Hepatocyte (in vitro differentiated cells): ENCODE data around the gene OR1E1. TPM values are rescaled to one million over a fixed set of nuclear protein-coding genes. Genes with fewer than 3 reads are reported as not detected.
"Not testable (repeated sequence)": the region's sequence is repeated elsewhere in the genome, so short reads cannot be mapped to it uniquely, and the experiment has no call there.

Source experiments
- DNase-seq: peaks from one replicate; pipeline ENCODE4 v3.0.0-alpha.2; 2016; ENCODE audit warnings: low spot score
- H2AFZ ChIP-seq: fragments of 200-600 bp; sonication (generic); 2 replicates; pipeline ENCODE4 v1.6.0; 2016; ENCODE audit warnings: antibody characterized with exemption, mild to moderate bottlenecking
- H3K27ac ChIP-seq: fragments of 200-600 bp; sonication (generic); 2 replicates; pipeline ENCODE4 v1.5.1; 2016; ENCODE audit warnings: mild to moderate bottlenecking
- H3K27me3 ChIP-seq: fragments of 200-600 bp; sonication (generic); 2 replicates; pipeline ENCODE4 v1.6.1; 2016
- H3K36me3 ChIP-seq: fragments of 200-600 bp; sonication (generic); replicated peaks from 2 replicates; pipeline ENCODE4 v1.5.1; 2016; ENCODE audit warnings: low read depth; ENCODE audit not compliant: insufficient read depth
- H3K4me1 ChIP-seq: fragments of 200-600 bp; sonication (generic); 2 replicates; pipeline ENCODE4 v1.5.1; 2016; ENCODE audit warnings: mild to moderate bottlenecking, moderate library complexity; ENCODE audit not compliant: insufficient read depth
- H3K4me2 ChIP-seq: fragments of 200-600 bp; sonication (generic); 2 replicates; pipeline ENCODE4 v1.6.0; 2016
- H3K4me3 ChIP-seq: fragments of 200-600 bp; sonication (generic); 2 replicates; pipeline ENCODE4 v1.5.1; 2016; ENCODE audit warnings: mild to moderate bottlenecking
- H3K79me2 ChIP-seq: fragments of 200-600 bp; sonication (generic); 2 replicates; pipeline ENCODE4 v1.6.0; 2017; ENCODE audit warnings: mild to moderate bottlenecking
- H3K9me2 ChIP-seq: fragments of 200-600 bp; sonication (generic); replicated peaks from 2 replicates; pipeline ENCODE4 v1.6.0; 2017; ENCODE audit warnings: mild to moderate bottlenecking; ENCODE audit not compliant: insufficient read depth
- H3K9me3 ChIP-seq: fragments of 200-600 bp; sonication (generic); 2 replicates; pipeline ENCODE4 v1.5.1; 2016; ENCODE audit warnings: low read depth, mild to moderate bottlenecking
- H4K20me1 ChIP-seq: fragments of 200-600 bp; sonication (generic); 2 replicates; pipeline ENCODE4 v1.6.0; 2016; ENCODE audit warnings: mild to moderate bottlenecking; ENCODE audit not compliant: insufficient read depth, poor library complexity, severe bottlenecking
- EZH2 ChIP-seq: fragments of 200-600 bp; sonication (generic); IDR thresholded peaks from 2 replicates; pipeline ENCODE4 v1.6.1; 2016; ENCODE audit warnings: antibody characterized with exemption, mild to moderate bottlenecking, borderline replicate concordance
- EZH2phosphoT487 ChIP-seq: fragments of 200-600 bp; sonication (generic); IDR thresholded peaks from one replicate; pipeline ENCODE4 v1.6.1; 2018; ENCODE audit warnings: antibody characterized with exemption, mild to moderate bottlenecking, low read depth, moderate library complexity; ENCODE audit not compliant: unreplicated experiment, severe bottlenecking
- WGBS: methylation state at CpG from one replicate; pipeline ENCODE4 v1.1.6; 2016; ENCODE audit warnings: low lambda C conversion rate; ENCODE audit errors: missing lambda C conversion rate; 5-methylcytosine and 5-hydroxymethylcytosine counted together
- polyA plus RNA-seq: library from polyadenylated mRNA; unstranded; fragments of >200 nt; fragmentation: Nextera tagmentation; extraction: Ambion mirVana; gene quantifications from 2 replicates; pipeline ENCODE4 v1.2.1, GENCODE V29; 2016
- total RNA-seq: library from RNA; depleted of rRNA; stranded (reverse); fragments of >200 nt; gene quantifications from 2 replicates; pipeline ENCODE4 v1.2.3, GENCODE V29; 2014
- TF ChIP-seq, protein P1 (sequence below): fragments of 200-600 bp; sonication (generic); IDR thresholded peaks from 2 replicates; pipeline ENCODE4 v1.5.1; 2016; ENCODE audit warnings: antibody characterized with exemption, mild to moderate bottlenecking; ENCODE audit not compliant: poor library complexity

The OR1E1 gene
- total and polyA plus RNA-seq, 2 experiments from 2014 or later, result not detected

GRCh38 chr17:3415610-3416009 lies 17.4 kb upstream of the OR1E1 start:
- 70% methylated on average over 5 of the region's 5 CpGs for WGBS
- H3K4me3 ChIP-seq, result no peak overlapping the region
- H3K27ac ChIP-seq, result no peak overlapping the region
- H2AFZ ChIP-seq, result no peak overlapping the region
- DNase-seq, result no peak
- TF ChIP-seq, protein P1, sequence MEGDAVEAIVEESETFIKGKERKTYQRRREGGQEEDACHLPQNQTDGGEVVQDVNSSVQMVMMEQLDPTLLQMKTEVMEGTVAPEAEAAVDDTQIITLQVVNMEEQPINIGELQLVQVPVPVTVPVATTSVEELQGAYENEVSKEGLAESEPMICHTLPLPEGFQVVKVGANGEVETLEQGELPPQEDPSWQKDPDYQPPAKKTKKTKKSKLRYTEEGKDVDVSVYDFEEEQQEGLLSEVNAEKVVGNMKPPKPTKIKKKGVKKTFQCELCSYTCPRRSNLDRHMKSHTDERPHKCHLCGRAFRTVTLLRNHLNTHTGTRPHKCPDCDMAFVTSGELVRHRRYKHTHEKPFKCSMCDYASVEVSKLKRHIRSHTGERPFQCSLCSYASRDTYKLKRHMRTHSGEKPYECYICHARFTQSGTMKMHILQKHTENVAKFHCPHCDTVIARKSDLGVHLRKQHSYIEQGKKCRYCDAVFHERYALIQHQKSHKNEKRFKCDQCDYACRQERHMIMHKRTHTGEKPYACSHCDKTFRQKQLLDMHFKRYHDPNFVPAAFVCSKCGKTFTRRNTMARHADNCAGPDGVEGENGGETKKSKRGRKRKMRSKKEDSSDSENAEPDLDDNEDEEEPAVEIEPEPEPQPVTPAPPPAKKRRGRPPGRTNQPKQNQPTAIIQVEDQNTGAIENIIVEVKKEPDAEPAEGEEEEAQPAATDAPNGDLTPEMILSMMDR, result no peak
- TF ChIP-seq EZH2phosphoT487 (no peak), EZH2 (no peak)
- H4K20me1 ChIP-seq, result no peaks in the 10 kb centered on the region
- no peaks in the 10 kb centered on the region for H3K27me3 ChIP-seq
- no peaks in the 10 kb centered on the region for H3K9me2 ChIP-seq
- H3K4me1 ChIP-seq, result no peaks in the 10 kb centered on the region
- no peaks in the 10 kb centered on the region for H3K79me2 ChIP-seq
- no peaks in the 10 kb centered on the region for H3K9me3 ChIP-seq
- H3K36me3 ChIP-seq, result no peaks in the 10 kb centered on the region
- no peak overlapping the region for H3K4me2 ChIP-seq

DNA sequence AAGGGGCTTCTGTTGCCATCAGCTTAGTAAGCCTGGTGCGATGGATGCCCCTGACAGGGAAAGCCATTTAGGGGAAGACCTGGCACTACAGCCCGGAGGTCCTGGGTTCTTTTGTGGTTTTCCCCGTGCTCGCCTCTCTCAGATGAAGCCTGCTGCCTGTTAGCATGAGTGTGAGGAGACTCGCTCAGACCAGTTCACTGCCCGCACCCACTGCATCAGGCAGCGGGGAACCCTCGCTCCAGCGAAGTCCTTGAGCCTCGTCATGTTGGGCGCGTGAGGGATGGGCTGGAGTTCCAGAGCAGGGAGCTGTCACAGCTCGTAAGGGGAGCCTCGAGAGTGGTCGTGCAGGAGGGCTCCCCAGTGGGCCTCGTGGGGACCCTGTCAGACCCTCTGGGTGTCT lies 14.0 kb upstream of the OR1E1 start:
- H3K27me3 ChIP-seq, H3K4me3 ChIP-seq, H3K4me1 ChIP-seq, H3K36me3 ChIP-seq, H3K9me3 ChIP-seq, H3K79me2 ChIP-seq, H4K20me1 ChIP-seq, H2AFZ ChIP-seq, H3K4me2 ChIP-seq, H3K27ac ChIP-seq, H3K9me2 ChIP-seq, DNase-seq: not testable (repeated sequence)
- 83% methylated on average over 2 of the region's 16 CpGs for WGBS

DNA sequence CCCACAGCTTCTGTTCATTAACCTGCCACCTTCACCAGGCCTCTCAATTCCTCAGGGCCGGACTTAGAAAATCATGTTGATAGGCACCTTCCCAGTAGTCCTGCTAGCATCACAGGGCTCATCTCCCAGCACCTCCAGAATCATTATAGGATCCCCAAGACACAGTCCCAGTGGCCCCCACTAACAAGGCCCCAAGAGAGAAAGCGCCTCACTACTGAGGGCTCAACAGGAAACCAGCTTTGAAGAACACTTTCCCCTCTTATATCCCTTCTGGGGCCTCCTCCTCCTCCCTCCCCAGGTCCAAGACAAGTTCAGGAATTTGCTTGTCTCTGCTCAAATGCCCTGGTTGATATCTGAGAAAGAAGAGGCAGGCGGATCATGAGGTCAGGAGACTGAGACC lies 12.9 kb upstream of the OR1E1 start, which contains the start of gene OR3A3:
Gene OR3A3, plus strand, starts transcription at position 301 of the 400 bp plus-strand sequence.
- Histone ChIP-seq H3K36me3 (no peaks in the 10 kb centered on the region), H3K4me1 (no peaks in the 10 kb centered on the region), H3K9me2 (no peaks in the 10 kb centered on the region), H3K9me3 (no peaks in the 10 kb centered on the region), H3K27me3 (no peaks in the 10 kb centered on the region), H4K20me1 (no peaks in the 10 kb centered on the region), H2AFZ (no peak within 1 kb of the TSS), H3K4me3 (no peak within 1 kb of the TSS), H3K27ac (no peak within 1 kb of the TSS), H3K79me2 (no peaks in the 10 kb centered on the region), H3K4me2 (no peak within 1 kb of the TSS)
- 81% methylated on average over 3 of the region's 3 CpGs for WGBS
- DNase-seq, result no peak
- TF ChIP-seq EZH2 (no peak), EZH2phosphoT487 (no peak)
- TF ChIP-seq, protein P1, result no peak

DNA sequence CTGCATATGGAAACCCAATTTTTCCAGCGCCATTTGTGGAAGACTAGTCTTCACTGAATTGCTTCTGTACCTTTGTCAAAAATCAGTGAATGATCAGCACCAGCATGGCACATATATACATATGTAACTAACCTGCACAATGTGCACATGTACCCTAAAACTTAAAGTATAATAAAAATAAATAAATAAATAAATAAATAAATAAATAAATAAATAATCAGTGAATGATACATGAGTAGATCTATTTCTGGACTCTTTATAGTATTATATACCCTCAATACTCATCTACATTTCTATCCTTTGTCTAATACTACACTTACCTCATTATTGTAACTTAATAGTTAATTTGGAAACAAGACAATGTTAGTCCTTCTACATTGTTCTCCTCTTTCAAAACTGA lies 5.6 kb upstream of the OR1E1 start:
- H4K20me1 ChIP-seq, H3K27ac ChIP-seq, H3K4me2 ChIP-seq, H3K79me2 ChIP-seq, H3K4me3 ChIP-seq, H3K36me3 ChIP-seq, H3K27me3 ChIP-seq, H3K9me3 ChIP-seq, H3K4me1 ChIP-seq, H2AFZ ChIP-seq, H3K9me2 ChIP-seq, DNase-seq: not testable (repeated sequence)
- 41% methylated on average over 1 of the region's 1 CpG for WGBS

- H2AFZ ChIP-seq, result no peak overlapping the region
- no peak for DNase-seq
- H3K27ac ChIP-seq, result no peak overlapping the region
- TF ChIP-seq, protein P1, result no peak
- TF ChIP-seq EZH2phosphoT487 (no peak), EZH2 (no peak)
- H3K4me1 ChIP-seq, result no peaks in the 10 kb centered on the region
- no peaks in the 10 kb centered on the region for H4K20me1 ChIP-seq
- H3K4me3 ChIP-seq, result no peak overlapping the region
- H3K9me3 ChIP-seq, result no peaks in the 10 kb centered on the region
- H3K79me2 ChIP-seq, result no peaks in the 10 kb centered on the region
- no peak overlapping the region for H3K4me2 ChIP-seq
- no peaks in the 10 kb centered on the region for H3K9me2 ChIP-seq
- 58% methylated on average over 2 of the region's 2 CpGs for WGBS
- no peaks in the 10 kb centered on the region for H3K36me3 ChIP-seq
- H3K27me3 ChIP-seq, result no peaks in the 10 kb centered on the region
Observed at GRCh38 chr17:3401786-3402185, 3.6 kb upstream of the OR1E1 start.
